H9 (cell line): Measurements from ENCODE around the gene MICAL3. TPM values are rescaled to one million over a fixed set of nuclear protein-coding genes. Genes with fewer than 3 reads are reported as not detected.

ENCODE experiments used
- DNase-seq: peaks from one replicate; pipeline ENCODE4 v3.0.0-alpha.2; 2017
- H2AFZ ChIP-seq: one replicate; pipeline ENCODE4 v1.6.1; 2013; ENCODE audit warnings: mild to moderate bottlenecking, low read length, control low read depth, moderate library complexity
- H2AK5ac ChIP-seq: 2 replicates; pipeline ENCODE4 v1.6.1; 2013; ENCODE audit warnings: low read length, control low read depth, mixed read lengths; ENCODE audit not compliant: insufficient read length
- H2BK120ac ChIP-seq: one replicate; pipeline ENCODE4 v1.6.1; 2013; ENCODE audit warnings: low read depth, mild to moderate bottlenecking, low read length, control low read depth, inconsistent platforms; ENCODE audit not compliant: poor library complexity, severe bottlenecking
- H2BK12ac ChIP-seq: 2 replicates; pipeline ENCODE4 v1.6.1; 2013; ENCODE audit warnings: low read length, control low read depth, mixed read lengths, low read depth; ENCODE audit not compliant: insufficient read length
- H2BK15ac ChIP-seq: 2 replicates; pipeline ENCODE4 v1.6.1; 2013; ENCODE audit warnings: low read depth, low read length, control low read depth
- H2BK20ac ChIP-seq: one replicate; pipeline ENCODE4 v1.6.1; 2013; ENCODE audit warnings: low read depth, mild to moderate bottlenecking, low read length, control low read depth, inconsistent platforms; ENCODE audit not compliant: poor library complexity, severe bottlenecking
- H2BK5ac ChIP-seq: 2 replicates; pipeline ENCODE4 v1.6.1; 2013; ENCODE audit warnings: low read length, control low read depth, mixed read lengths; ENCODE audit not compliant: insufficient read length
- H3K14ac ChIP-seq: 2 replicates; pipeline ENCODE4 v1.6.1; 2013; ENCODE audit warnings: low read length, control low read depth; ENCODE audit not compliant: insufficient read depth
- H3K18ac ChIP-seq: 2 replicates; pipeline ENCODE4 v1.6.1; 2013; ENCODE audit warnings: low read depth, mild to moderate bottlenecking, mixed read lengths, low read length, control low read depth; ENCODE audit not compliant: insufficient read length
- H3K23ac ChIP-seq: 2 replicates; pipeline ENCODE4 v1.6.1; 2013; ENCODE audit warnings: low read length, control low read depth, mixed read lengths, low read depth; ENCODE audit not compliant: insufficient read length
- H3K23me2 ChIP-seq: 2 replicates; pipeline ENCODE4 v1.6.1; 2013; ENCODE audit warnings: low read depth, mild to moderate bottlenecking, mixed read lengths, low read length, control low read depth; ENCODE audit not compliant: insufficient read length, poor library complexity, severe bottlenecking
- H3K27ac ChIP-seq: 2 replicates; pipeline ENCODE4 v1.5.1; 2013; ENCODE audit warnings: low read length, control low read depth, mixed read lengths, low read depth; ENCODE audit not compliant: insufficient read length
- H3K27me3 ChIP-seq: 2 replicates; pipeline ENCODE4 v1.6.1; 2013; ENCODE audit warnings: low read length, control low read depth, inconsistent platforms; ENCODE audit not compliant: insufficient read depth
- H3K4ac ChIP-seq: 2 replicates; pipeline ENCODE4 v1.6.1; 2013; ENCODE audit warnings: low read depth, mild to moderate bottlenecking, control low read depth, inconsistent platforms, low read length, moderate library complexity
- H3K4me1 ChIP-seq: 2 replicates; pipeline ENCODE4 v1.6.1; 2013; ENCODE audit warnings: low read length, control low read depth, inconsistent platforms; ENCODE audit not compliant: insufficient read depth
- H3K4me2 ChIP-seq: 2 replicates; pipeline ENCODE4 v1.6.1; 2013; ENCODE audit warnings: low read length, control low read depth, mixed read lengths; ENCODE audit not compliant: insufficient read length, insufficient read depth
- H3K56ac ChIP-seq: 2 replicates; pipeline ENCODE4 v1.6.1; 2013; ENCODE audit warnings: low read depth, mild to moderate bottlenecking, mixed read lengths, low read length, control low read depth; ENCODE audit not compliant: insufficient read length
- H3K79me1 ChIP-seq: 2 replicates; pipeline ENCODE4 v1.6.1; 2013; ENCODE audit warnings: low read depth, mild to moderate bottlenecking, moderate library complexity, low read length, control low read depth, inconsistent platforms; ENCODE audit not compliant: insufficient read depth, poor library complexity, severe bottlenecking
- H3K79me2 ChIP-seq: 2 replicates; pipeline ENCODE4 v1.6.1; 2013; ENCODE audit warnings: low read length, control low read depth, inconsistent platforms; ENCODE audit not compliant: insufficient read depth
- H3K9ac ChIP-seq: 2 replicates; pipeline ENCODE4 v1.6.1; 2013; ENCODE audit warnings: low read length, control low read depth, mixed read lengths; ENCODE audit not compliant: insufficient read length; ENCODE audit errors: extremely low read depth
- H3K9me3 ChIP-seq: one replicate; pipeline ENCODE4 v1.6.1; 2013; ENCODE audit warnings: low read depth, low read length, inconsistent platforms; ENCODE audit not compliant: control insufficient read depth
- H3T11ph ChIP-seq: one replicate; pipeline ENCODE4 v1.6.1; 2013; ENCODE audit warnings: mild to moderate bottlenecking, low read length, control low read depth, inconsistent platforms
- H4K20me1 ChIP-seq: one replicate; pipeline ENCODE4 v1.6.1; 2013; ENCODE audit not compliant: control insufficient read depth, insufficient read length, insufficient read depth
- H4K5ac ChIP-seq: 2 replicates; pipeline ENCODE4 v1.6.1; 2013; ENCODE audit warnings: low read depth, mild to moderate bottlenecking, mixed read lengths, low read length, control low read depth; ENCODE audit not compliant: insufficient read length
- H4K8ac ChIP-seq: replicated peaks from 2 replicates; pipeline ENCODE4 v1.6.1; 2013; ENCODE audit warnings: low read length, control low read depth, mixed read lengths, low read depth; ENCODE audit not compliant: insufficient read length
- H4K91ac ChIP-seq: 2 replicates; pipeline ENCODE4 v1.6.1; 2013; ENCODE audit warnings: low read depth, mild to moderate bottlenecking, moderate library complexity, mixed read lengths, low read length, control low read depth; ENCODE audit not compliant: insufficient read length
- H3K27ac Mint-ChIP-seq, 3 experiments: 2 replicates in 2 of 3; 3 replicates in 1 of 3; pipeline ENCODE4 v1.8.0; 2020 to 2021; ENCODE audit warnings: mixed read lengths in 3 of 3, mild to moderate bottlenecking in 1 of 3, moderate library complexity in 1 of 3
- H3K27me3 Mint-ChIP-seq: 2 replicates; pipeline ENCODE4 v1.8.0; 2021; ENCODE audit warnings: low read depth, mild to moderate bottlenecking, moderate library complexity, mixed read lengths
- H3K36me3 Mint-ChIP-seq, 3 experiments: 2 replicates in 2 of 3; 3 replicates in 1 of 3; pipeline ENCODE4 v1.8.0; 2020 to 2021; ENCODE audit warnings: low read depth in 3 of 3, mixed read lengths in 3 of 3; ENCODE audit not compliant: insufficient read depth in 1 of 3
- H3K4me1 Mint-ChIP-seq, 2 experiments: 2 replicates each; pipeline ENCODE4 v1.8.0; 2020; ENCODE audit warnings: mixed read lengths in 2 of 2
- H3K4me3 Mint-ChIP-seq, 2 experiments: 2 replicates in 1 of 2; 3 replicates in 1 of 2; pipeline ENCODE4 v1.8.0; 2020 to 2021; ENCODE audit warnings: mild to moderate bottlenecking in 2 of 2, mixed read lengths in 2 of 2, moderate library complexity in 1 of 2
- H3K9me3 Mint-ChIP-seq, 2 experiments: 2 replicates in 1 of 2; 3 replicates in 1 of 2; pipeline ENCODE4 v1.8.0; 2020; ENCODE audit warnings: mild to moderate bottlenecking in 2 of 2, mixed read lengths in 2 of 2, moderate library complexity in 1 of 2
- CTCF ChIP-seq: fragments of 200-600 bp; sonication (generic); conservative IDR thresholded peaks from 3 replicates; pipeline ENCODE4 v1.8.0; 2021; ENCODE audit warnings: antibody characterized with exemption, mild to moderate bottlenecking
- WGBS: extraction: QIAGEN DNeasy Blood & Tissue Kit; methylation state at CpG from one replicate; pipeline ENCODE4 v1.1.7; 2013; ENCODE audit warnings: missing lambda C conversion rate, low lambda C conversion rate, mixed read lengths; ENCODE audit not compliant: insufficient read length; ENCODE audit errors: extremely low coverage; 5-methylcytosine and 5-hydroxymethylcytosine counted together
- total RNA-seq: library from RNA; stranded (reverse); gene quantifications from 2 replicates; pipeline ENCODE4 v1.2.1, GENCODE V29; 2021

MICAL3 gene
- total RNA-seq, 1 experiment from 2014 or later: 50.2 TPM

- H3K4me3 Mint-ChIP-seq: no peak overlapping the region
- no CpG with 5 or more reads among the region's 15 CpGs for WGBS
These were observed 150.0 kb downstream of the MICAL3 start for GRCh38 chr22:17874231-17874905.

More at GRCh38 chr22:17874231-17874905, 150.0 kb downstream of the MICAL3 start:
- Histone ChIP-seq H3T11ph (no peak overlapping the region), H3K18ac (no peak overlapping the region), H3K27ac (no peak overlapping the region), H3K23me2 (no peaks in the 10 kb centered on the region), H2AFZ (no peak overlapping the region), H3K79me1 (no peaks in the 10 kb centered on the region), H3K4me2 (no peak overlapping the region), H3K9me3 (no peaks in the 10 kb centered on the region), H2BK15ac (no peak overlapping the region), H3K9ac (no peak overlapping the region), H3K4me1 (no peaks in the 10 kb centered on the region), H3K56ac (no peak overlapping the region), H3K27me3 (peaks cover 24% of the 10 kb centered on the region; the same call in 1 of the 2 replicates), H3K23ac (no peak overlapping the region), H2BK20ac (no peak overlapping the region), H2BK120ac (no peak overlapping the region), H4K8ac (no peak overlapping the region), H3K4ac (no peak overlapping the region), H2BK12ac (no peak overlapping the region), H4K20me1 (no peaks in the 10 kb centered on the region), H4K91ac (no peak overlapping the region), H2AK5ac (no peak overlapping the region), H3K79me2 (no peaks in the 10 kb centered on the region), H3K14ac (no peak overlapping the region), H4K5ac (no peak overlapping the region), H2BK5ac (no peak overlapping the region)
- DNase-seq: no peak
- peaks cover 30 to 76% (median 42%) of the 10 kb centered on the region in 3 experiments; a peak in 6 of 7 replicates for H3K36me3 Mint-ChIP-seq
- no peaks in the 10 kb centered on the region for H3K9me3 Mint-ChIP-seq
- peaks cover 78% of the 10 kb centered on the region for H3K27me3 Mint-ChIP-seq
- H3K27ac Mint-ChIP-seq: no peak overlapping the region
- no peaks in the 10 kb centered on the region for H3K4me1 Mint-ChIP-seq
- TF ChIP-seq CTCF: no peak
